Measurements from ENCODE around the gene OR11H1.
"Not testable (repeated sequence)": the region's sequence is repeated elsewhere in the genome, so short reads cannot be mapped to it uniquely, and the experiment has no call there.

Gene OR11H1, protein sequence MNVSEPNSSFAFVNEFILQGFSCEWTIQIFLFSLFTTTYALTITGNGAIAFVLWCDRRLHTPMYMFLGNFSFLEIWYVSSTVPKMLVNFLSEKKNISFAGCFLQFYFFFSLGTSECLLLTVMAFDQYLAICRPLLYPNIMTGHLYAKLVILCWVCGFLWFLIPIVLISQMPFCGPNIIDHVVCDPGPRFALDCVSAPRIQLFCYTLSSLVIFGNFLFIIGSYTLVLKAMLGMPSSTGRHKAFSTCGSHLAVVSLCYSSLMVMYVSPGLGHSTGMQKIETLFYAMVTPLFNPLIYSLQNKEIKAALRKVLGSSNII

GRCh38 chr22:15527892-15528291 is at the start of gene OR11H1:
TSS of gene OR11H1 (plus strand) at chr22:15528192. CDS start at chr22:15528192, 0 bp downstream.
- not testable (repeated sequence) for DNase-seq (ENCODE audit: low read depth in 2 of 2)

DNA sequence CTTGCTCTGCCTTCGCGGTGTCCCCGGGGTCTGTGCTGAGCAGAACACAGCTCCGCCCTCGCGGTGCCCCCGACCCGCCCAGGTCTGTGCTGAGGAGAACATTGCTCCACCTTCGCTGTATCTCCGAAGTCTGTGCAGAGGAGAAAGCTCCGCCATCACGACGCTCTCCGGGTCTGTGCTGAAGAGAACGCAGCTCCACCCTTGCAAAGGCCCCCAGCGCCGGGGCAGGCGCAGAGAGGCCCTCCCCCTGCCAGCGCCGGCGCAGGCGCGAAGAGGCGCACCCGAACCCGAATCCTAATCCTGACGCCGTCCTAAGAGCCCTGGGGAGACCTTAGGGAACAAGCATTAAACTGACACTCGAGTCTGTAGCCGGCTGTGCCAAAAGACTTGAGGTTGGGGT is 18.0 kb upstream of the OR11H1 start:
- DNase-seq (ENCODE audit: low read depth in 2 of 2), result not testable (repeated sequence)

DNA sequence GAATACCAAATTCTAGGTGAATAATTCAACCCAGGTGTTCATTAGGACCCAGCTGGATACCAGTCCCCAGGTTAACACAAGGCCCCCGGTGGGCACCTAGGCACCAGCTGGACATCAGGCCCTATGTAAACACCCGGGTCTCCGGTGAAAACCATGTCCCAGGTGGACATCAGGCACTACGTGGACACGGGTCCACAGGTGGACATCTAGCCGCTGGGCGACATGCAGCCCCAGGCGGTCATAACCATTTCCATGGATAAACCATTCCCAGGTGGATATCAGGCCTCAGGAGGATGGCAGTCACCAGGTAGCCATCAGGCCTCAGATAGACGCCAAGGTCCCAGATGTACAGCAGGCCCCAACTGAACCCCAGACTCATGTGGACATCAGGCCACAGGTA is 12.1 kb upstream of the OR11H1 start:
- not testable (repeated sequence) for DNase-seq (ENCODE audit: low read depth in 2 of 2)

- not testable (repeated sequence) for DNase-seq (ENCODE audit: low read depth in 2 of 2)
Observed at GRCh38 chr22:15553767-15554166, 25.8 kb downstream of the OR11H1 start.

DNA sequence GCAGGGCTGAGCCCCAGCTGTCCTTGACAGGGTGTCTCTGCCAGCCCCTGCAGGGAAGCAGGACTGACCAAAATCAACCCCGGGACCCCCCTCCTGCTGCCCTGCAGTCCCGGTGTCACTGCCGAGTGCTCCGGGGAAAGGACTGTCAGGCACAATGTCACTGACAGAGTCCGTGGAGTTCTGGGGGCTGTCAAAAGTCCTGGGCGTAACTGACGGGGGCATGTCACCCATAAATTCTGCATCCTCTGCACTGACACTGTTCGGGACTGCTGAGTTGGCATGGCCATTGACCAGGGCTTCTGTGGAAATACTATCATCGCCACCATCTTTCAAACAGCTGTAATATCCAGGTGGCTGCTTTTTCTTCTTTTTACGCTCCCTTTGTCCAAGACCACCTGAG is 35.5 kb downstream of the OR11H1 start:
- not testable (repeated sequence) for DNase-seq (ENCODE audit: low read depth in 2 of 2)

GRCh38 chr22:15565063-15565462 is 37.1 kb downstream of the OR11H1 start:
- DNase-seq (ENCODE audit: low read depth in 2 of 2), result not testable (repeated sequence)

Measured in stimulated activated CD8-positive, alpha-beta memory T cell treated with anti-CD3 and anti-CD28 coated beads, Interleukin-2, amount 100 ng/mL, for 48 hours (primary cell).